Measurements from ENCODE around the gene DNAJB12.
"Not testable (repeated sequence)": the region's sequence is repeated elsewhere in the genome, so short reads cannot be mapped to it uniquely, and the experiment has no call there.

The DNAJB12 gene

GRCh38 chr10:72354356-72355213 lies at the start of gene DNAJB12:
Gene DNAJB12, minus strand, starts transcription at chr10:72354919. Its CDS starts 22 bp downstream, at chr10:72354897.
- peak; percentile 83 for DNase-seq (ENCODE audit: low read depth)

- not testable (repeated sequence) for DNase-seq (ENCODE audit: low read depth)
Measured at GRCh38 chr10:72395581-72395980, 40.9 kb upstream of the DNAJB12 start.

- no peak for DNase-seq (ENCODE audit: low read depth)
Measured at GRCh38 chr10:72392571-72392970, 37.9 kb upstream of the DNAJB12 start.

- no peak for DNase-seq (ENCODE audit: low read depth)
Measured at GRCh38 chr10:72390764-72391163, 36.0 kb upstream of the DNAJB12 start.

- no peak for DNase-seq (ENCODE audit: low read depth)
Measured at GRCh38 chr10:72389716-72390115, 35.0 kb upstream of the DNAJB12 start.

GRCh38 chr10:72389014-72389413 lies 34.3 kb upstream of the DNAJB12 start:
- no peak for DNase-seq (ENCODE audit: low read depth)

- no peak for DNase-seq (ENCODE audit: low read depth)
Measured at GRCh38 chr10:72388062-72388461, 33.3 kb upstream of the DNAJB12 start.

GRCh38 chr10:72386916-72387586 lies 32.3 kb upstream of the DNAJB12 start:
- no peak for DNase-seq (ENCODE audit: low read depth)

- DNase-seq (ENCODE audit: low read depth): no peak
Measured at GRCh38 chr10:72385724-72386123, 31.0 kb upstream of the DNAJB12 start.

- DNase-seq (ENCODE audit: low read depth): not testable (repeated sequence)
Measured at GRCh38 chr10:72384982-72385381, 30.3 kb upstream of the DNAJB12 start.

GRCh38 chr10:72379776-72380175 lies 25.1 kb upstream of the DNAJB12 start:
- no peak for DNase-seq (ENCODE audit: low read depth)

- no peak for DNase-seq (ENCODE audit: low read depth)
Measured at GRCh38 chr10:72379062-72379461, 24.3 kb upstream of the DNAJB12 start.

- no peak for DNase-seq (ENCODE audit: low read depth)
Measured at GRCh38 chr10:72375585-72375984, 20.9 kb upstream of the DNAJB12 start.

GRCh38 chr10:72375173-72375572 lies 20.5 kb upstream of the DNAJB12 start:
- DNase-seq (ENCODE audit: low read depth): no peak

GRCh38 chr10:72370201-72370722 lies 15.5 kb upstream of the DNAJB12 start:
- DNase-seq (ENCODE audit: low read depth): no peak

- no peak for DNase-seq (ENCODE audit: low read depth)
Measured at GRCh38 chr10:72367301-72367960, 12.7 kb upstream of the DNAJB12 start.

- no peak for DNase-seq (ENCODE audit: low read depth)
Measured at GRCh38 chr10:72365106-72365895, 10.6 kb upstream of the DNAJB12 start.

GRCh38 chr10:72364239-72364777 lies 9.6 kb upstream of the DNAJB12 start:
- DNase-seq (ENCODE audit: low read depth): peak; percentile 77

- DNase-seq (ENCODE audit: low read depth): no peak
Measured at GRCh38 chr10:72356987-72357386, 2.3 kb upstream of the DNAJB12 start.

GRCh38 chr10:72356115-72356514 lies 1.4 kb upstream of the DNAJB12 start:
- DNase-seq (ENCODE audit: low read depth): no peak

- DNase-seq (ENCODE audit: low read depth): no peak
Measured at GRCh38 chr10:72355214-72355555, 466 bp upstream of the DNAJB12 start.

- DNase-seq (ENCODE audit: low read depth): no peak
Measured at GRCh38 chr10:72353965-72354355, 759 bp downstream of the DNAJB12 start.

Measured in activated T-cell treated with anti-CD3 and anti-CD28 coated beads for 24 hours (primary cell).